H1 (cell line): ENCODE results near the gene LTBP1. TPM values are rescaled to one million over a fixed set of nuclear protein-coding genes. Genes with fewer than 3 reads are reported as not detected.

Source experiments
- CTCF ChIA-PET: fragments of 300-600 bp; sonication (Branson Sonifier 250); formaldehyde crosslinking; loops from one replicate; lab custom pipeline; 2021; ENCODE audit not compliant: partially characterized antibody; lab: Charles Lee
- POLR2A ChIA-PET: fragments of 300-600 bp; sonication (Branson Sonifier 250); formaldehyde crosslinking; loops from one replicate; lab custom pipeline; 2021; ENCODE audit warnings: inconsistent platforms; ENCODE audit not compliant: partially characterized antibody; lab: Charles Lee
- DNase-seq, 2 experiments: peaks; one replicate each; pipeline versions ENCODE4 v3.0.0 to v3.0.0-alpha.2; 2010 to 2022; ENCODE audit warnings: low spot score in 2 of 2, low read depth in 1 of 2, mixed read lengths in 1 of 2
- FAIRE-seq: peaks from 2 replicates; lab custom pipeline; 2011; peaks lifted over from hg19 to GRCh38; lab: Jason Lieb, UNC
- H2AFZ ChIP-seq: 2 replicates; pipeline ENCODE4 v1.8.1; 2012; ENCODE audit warnings: low read length, inconsistent platforms
- H2AK5ac ChIP-seq: 2 replicates; pipeline ENCODE4 v1.6.1; 2013; ENCODE audit warnings: low read depth, low read length
- H2BK120ac ChIP-seq: replicated peaks from 2 replicates; pipeline ENCODE3; 2013; ENCODE audit warnings: low read depth, low read length, inconsistent platforms
- H2BK12ac ChIP-seq: 2 replicates; pipeline ENCODE4 v1.6.1; 2013; ENCODE audit warnings: low read depth, low read length
- H2BK15ac ChIP-seq: 2 replicates; pipeline ENCODE4 v1.6.1; 2013; ENCODE audit warnings: low read length
- H2BK20ac ChIP-seq: 2 replicates; pipeline ENCODE4 v1.6.1; 2013; ENCODE audit warnings: low read length
- H2BK5ac ChIP-seq: 2 replicates; pipeline ENCODE4 v1.6.1; 2013; ENCODE audit warnings: low read depth, low read length
- H3K14ac ChIP-seq: 2 replicates; pipeline ENCODE4 v1.6.1; 2013; ENCODE audit warnings: inconsistent platforms; ENCODE audit not compliant: insufficient read length
- H3K18ac ChIP-seq: 2 replicates; pipeline ENCODE4 v1.6.1; 2013; ENCODE audit warnings: low read length; ENCODE audit errors: extremely low read depth
- H3K23ac ChIP-seq: 2 replicates; pipeline ENCODE4 v1.6.1; 2013; ENCODE audit warnings: inconsistent platforms; ENCODE audit not compliant: insufficient read length
- H3K23me2 ChIP-seq: 2 replicates; pipeline ENCODE4 v1.6.1; 2013; ENCODE audit warnings: low read depth, low read length
- H3K27ac ChIP-seq: 2 replicates; pipeline ENCODE4 v1.6.1; 2011; ENCODE audit warnings: low read depth, low read length, inconsistent platforms
- H3K27me3 ChIP-seq, 4 experiments: replicated peaks in 1 of 4; 1 replicate in 1 of 4; 2 replicates in 3 of 4; pipeline versions ENCODE4 v1.6.1 to v1.8.1; 2011 to 2013; ENCODE audit warnings: low read length in 3 of 4, mild to moderate bottlenecking in 3 of 4, inconsistent platforms in 2 of 4, mixed read lengths in 2 of 4, moderate library complexity in 1 of 4; ENCODE audit not compliant: control insufficient read depth in 3 of 4, insufficient read depth in 3 of 4; ENCODE audit errors: extremely low read depth in 1 of 4
- H3K36me3 ChIP-seq, 4 experiments: 2 replicates each; pipeline versions ENCODE4 v1.6.1 to v1.8.1; 2011 to 2013; ENCODE audit warnings: mild to moderate bottlenecking in 4 of 4, low read length in 3 of 4, moderate library complexity in 2 of 4, control low read depth in 1 of 4, inconsistent platforms in 1 of 4; ENCODE audit not compliant: insufficient read depth in 4 of 4, control insufficient read depth in 2 of 4
- H3K4ac ChIP-seq: replicated peaks from 2 replicates; pipeline ENCODE3; 2013; ENCODE audit warnings: low read length, low read depth, mixed read lengths, inconsistent platforms; ENCODE audit not compliant: insufficient read length
- H3K4me1 ChIP-seq, 4 experiments: replicated peaks in 1 of 4; 1 replicate in 1 of 4; 2 replicates in 3 of 4; pipeline versions ENCODE4 v1.6.1 to v1.8.1; 2011 to 2013; ENCODE audit warnings: low read length in 3 of 4, inconsistent platforms in 2 of 4, mixed read lengths in 1 of 4; ENCODE audit not compliant: insufficient read depth in 4 of 4, control insufficient read depth in 3 of 4
- H3K4me2 ChIP-seq, 2 experiments: 2 replicates each; pipeline versions ENCODE4 v1.6.1 to v1.8.1; 2011 to 2013; ENCODE audit warnings: low read depth in 2 of 2, low read length in 2 of 2, control low read depth in 1 of 2, inconsistent platforms in 1 of 2, mild to moderate bottlenecking in 1 of 2; ENCODE audit not compliant: insufficient read depth in 1 of 2
- H3K4me3 ChIP-seq, 4 experiments: fragments of 200-600, 300-600 bp in 1 of 4; sonication (generic), shearing (Covaris generic), sonication (Bioruptor Twin) in 1 of 4; 2 replicates each; pipeline versions ENCODE4 v1.5.1 to v1.8.1; 2011 to 2016; ENCODE audit warnings: low read length in 4 of 4, low read depth in 3 of 4, control low read depth in 2 of 4, inconsistent platforms in 2 of 4, mild to moderate bottlenecking in 2 of 4, mixed read lengths in 1 of 4, moderate library complexity in 1 of 4; ENCODE audit not compliant: insufficient read depth in 2 of 4; ENCODE audit errors: extremely low read depth in 1 of 4
- H3K56ac ChIP-seq: replicated peaks from 2 replicates; pipeline ENCODE3; 2013; ENCODE audit warnings: low read depth, mild to moderate bottlenecking, mixed read lengths, low read length, inconsistent platforms; ENCODE audit not compliant: insufficient read length
- H3K79me1 ChIP-seq: 2 replicates; pipeline ENCODE4 v1.6.1; 2013; ENCODE audit warnings: low read depth, low read length, control low read depth
- H3K79me2 ChIP-seq, 2 experiments: 2 replicates each; pipeline versions ENCODE4 v1.6.1 to v1.8.1; 2012 to 2013; ENCODE audit warnings: low read length in 2 of 2, mild to moderate bottlenecking in 2 of 2, inconsistent platforms in 1 of 2; ENCODE audit not compliant: insufficient read depth in 2 of 2, control insufficient read depth in 1 of 2
- H3K9ac ChIP-seq, 4 experiments: replicated peaks in 1 of 4; 1 replicate in 1 of 4; 2 replicates in 3 of 4; pipeline versions ENCODE4 v1.6.1 to v1.8.1; 2011 to 2013; ENCODE audit warnings: low read depth in 3 of 4, low read length in 3 of 4, control low read depth in 2 of 4, mild to moderate bottlenecking in 2 of 4, moderate library complexity in 2 of 4, inconsistent platforms in 1 of 4; ENCODE audit errors: extremely low read depth in 1 of 4
- H3K9me3 ChIP-seq, 2 experiments: 2 replicates each; pipeline versions ENCODE4 v1.6.1 to v1.8.1; 2012 to 2013; ENCODE audit warnings: mild to moderate bottlenecking in 2 of 2, moderate library complexity in 2 of 2, control low read depth in 1 of 2, inconsistent platforms in 1 of 2, low read depth in 1 of 2, low read length in 1 of 2, mixed read lengths in 1 of 2; ENCODE audit not compliant: insufficient read depth in 2 of 2
- H4K20me1 ChIP-seq, 2 experiments: replicated peaks in 1 of 2; 2 replicates each; pipeline versions ENCODE3 to v1.8.1; 2011 to 2013; ENCODE audit warnings: inconsistent platforms in 2 of 2, low read length in 2 of 2, mild to moderate bottlenecking in 1 of 2; ENCODE audit not compliant: insufficient read depth in 2 of 2, control insufficient read depth in 1 of 2
- H4K5ac ChIP-seq: 2 replicates; pipeline ENCODE4 v1.6.1; 2013; ENCODE audit warnings: low read length, low read depth, mixed read lengths, inconsistent platforms; ENCODE audit not compliant: insufficient read length
- H4K8ac ChIP-seq: 2 replicates; pipeline ENCODE4 v1.8.0; 2013; ENCODE audit warnings: mild to moderate bottlenecking, moderate library complexity, low read length, inconsistent platforms; ENCODE audit not compliant: insufficient read depth; ENCODE audit errors: extremely low read depth
- H4K91ac ChIP-seq: replicated peaks from 2 replicates; pipeline ENCODE3; 2013; ENCODE audit warnings: low read length, mixed read lengths, inconsistent platforms; ENCODE audit not compliant: insufficient read length
- EZH2 ChIP-seq: fragments of 200-600 bp; sonication (generic); IDR thresholded peaks from 2 replicates; pipeline ENCODE4 v1.7.1; 2012; ENCODE audit warnings: low read depth, mild to moderate bottlenecking, moderate library complexity, low read length, inconsistent platforms; ENCODE audit not compliant: severe bottlenecking
- GABPA ChIP-seq: IDR thresholded peaks from 2 replicates; pipeline ENCODE4 v1.6.1; 2011; ENCODE audit warnings: mild to moderate bottlenecking, low read length, moderate library complexity, borderline replicate concordance; ENCODE audit not compliant: insufficient read depth
- NRF1 ChIP-seq: IDR thresholded peaks from 2 replicates; pipeline ENCODE4 v1.6.1; 2011; ENCODE audit warnings: mild to moderate bottlenecking, low read depth, low read length, improper control_type of control experiment
- PHF8 ChIP-seq: fragments of 200-600 bp; sonication (generic); conservative IDR thresholded peaks from 2 replicates; pipeline ENCODE4 v1.7.1; 2012; ENCODE audit warnings: low read depth, mild to moderate bottlenecking, inconsistent platforms, low read length, moderate library complexity
- POLR2AphosphoS5 ChIP-seq: IDR thresholded peaks from 2 replicates; pipeline ENCODE4 v1.6.1; 2011; ENCODE audit warnings: low read depth, low read length
- SP1 ChIP-seq: IDR thresholded peaks from 2 replicates; pipeline ENCODE4 v1.6.1; 2011; ENCODE audit warnings: low read depth, low read length
- ZNF274 ChIP-seq: IDR thresholded peaks from 2 replicates; pipeline ENCODE4 v1.7.0; 2012; ENCODE audit warnings: low read length, borderline replicate concordance; ENCODE audit errors: extremely low read depth
- WGBS, 2 experiments: shearing (Covaris generic) in 1 of 2; methylation state at CpG; one replicate each; pipeline versions ENCODE4 v1.1.6 to v1.1.7; 2013 to 2015; ENCODE audit warnings: low lambda C conversion rate in 2 of 2, mixed read lengths in 2 of 2, inconsistent platforms in 1 of 2, low coverage in 1 of 2, missing lambda C conversion rate in 1 of 2; ENCODE audit not compliant: insufficient replicate concordance in 2 of 2, insufficient coverage in 1 of 2, insufficient read length in 1 of 2; ENCODE audit errors: extremely low coverage in 1 of 2, missing lambda C conversion rate in 1 of 2; 5-methylcytosine and 5-hydroxymethylcytosine counted together
- polyA plus RNA-seq, 7 experiments: library from polyadenylated mRNA; depleted of rRNA in 3 of 7; stranded (reverse) in 5 of 7; unstranded in 2 of 7; fragments of >200 nt in 5 of 7; fragments of 200-250 nt in 2 of 7; gene quantifications; 1 replicate in 5 of 7; 2 replicates in 1 of 7; 4 replicates in 1 of 7; pipeline versions ENCODE4 v1.2.1 to v1.2.3, GENCODE V29; 2011 to 2013; ENCODE audit warnings: missing spikeins in 2 of 7, mixed read lengths in 2 of 7
- total RNA-seq: library from RNA; stranded (reverse); fragmentation: NEBNext Ultra II Directional; extraction: Animal tissue kit (Norgen Biotek cat#: 25700); gene quantifications from 2 replicates; pipeline ENCODE4 v1.2.1, GENCODE V29; 2021
- TF ChIP-seq, protein P1 (sequence below): IDR thresholded peaks from 2 replicates; pipeline ENCODE4 v1.6.1; 2012; ENCODE audit warnings: inconsistent platforms

Gene LTBP1
- total and polyA plus RNA-seq, 2 of the 8 experiments (the other 6 are each of a cell fraction or from before 2014, with no cell fraction given), result 15.4 to 24.7 TPM

DNA sequence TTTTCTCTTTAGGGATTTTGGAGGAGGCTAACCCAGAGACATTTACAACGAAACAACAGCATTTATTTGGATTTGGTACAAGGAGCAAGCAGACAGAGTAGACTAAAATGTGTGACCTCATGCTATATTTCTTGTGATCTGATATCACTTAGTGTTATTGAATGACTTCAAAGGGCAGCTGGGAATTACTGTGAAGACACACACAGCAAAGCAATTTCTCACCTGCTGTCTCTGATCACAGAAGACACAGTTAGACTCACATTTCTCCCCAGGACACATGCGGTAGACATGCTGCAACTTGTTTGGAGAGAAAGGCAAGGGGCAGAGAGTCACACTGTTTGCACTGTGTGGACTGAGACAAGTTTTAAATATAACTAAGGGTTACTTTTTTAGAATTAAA, 67.5 kb downstream of the LTBP1 start:
- no peak for FAIRE-seq

More for the DNA sequence above, 67.5 kb downstream of the LTBP1 start:
- Histone ChIP-seq H2BK15ac (no peak overlapping the region), H4K91ac (no peak overlapping the region), H2BK5ac (no peak overlapping the region), H2AFZ (no peak overlapping the region)
- TF ChIP-seq EZH2, result no peak
- no peak for TF ChIP-seq POLR2AphosphoS5
- TF ChIP-seq PHF8, result no peak
- no peak for TF ChIP-seq SP1
- TF ChIP-seq GABPA, result no peak
- no peak for TF ChIP-seq NRF1
- TF ChIP-seq, protein P1, sequence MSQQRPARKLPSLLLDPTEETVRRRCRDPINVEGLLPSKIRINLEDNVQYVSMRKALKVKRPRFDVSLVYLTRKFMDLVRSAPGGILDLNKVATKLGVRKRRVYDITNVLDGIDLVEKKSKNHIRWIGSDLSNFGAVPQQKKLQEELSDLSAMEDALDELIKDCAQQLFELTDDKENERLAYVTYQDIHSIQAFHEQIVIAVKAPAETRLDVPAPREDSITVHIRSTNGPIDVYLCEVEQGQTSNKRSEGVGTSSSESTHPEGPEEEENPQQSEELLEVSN, result no peak
- no peak for TF ChIP-seq ZNF274
- TF ChIP-seq, all 59 proteins: peak for 0
- POLR2A ChIA-PET, result no interaction called here
- H2BK20ac ChIP-seq, result no peak overlapping the region
- no peak overlapping the region for H2AK5ac ChIP-seq
- no peaks in the 10 kb centered on the region for H4K20me1 ChIP-seq
- H3K4ac ChIP-seq, result no peak overlapping the region
- H3K23ac ChIP-seq, result no peak overlapping the region
- CTCF ChIA-PET, result no interaction called here
- H2BK12ac ChIP-seq, result no peak overlapping the region
- no peaks in the 10 kb centered on the region for H3K36me3 ChIP-seq
- no peak overlapping the region for H4K8ac ChIP-seq
- H3K79me1 ChIP-seq, result 0 out of 2 replicates have a peak, but pooled peaks cover 2% of the 10 kb centered on the region
- no peak overlapping the region for H2BK120ac ChIP-seq
- no peaks in the 10 kb centered on the region for H3K79me2 ChIP-seq
- H3K23me2 ChIP-seq, result no peaks in the 10 kb centered on the region
- no peak overlapping the region for H3K4me2 ChIP-seq
- no peak overlapping the region for H3K9ac ChIP-seq
- H3K14ac ChIP-seq, result no peak overlapping the region
- no peaks in the 10 kb centered on the region for H3K9me3 ChIP-seq
- H3K56ac ChIP-seq, result no peak overlapping the region
- no peak overlapping the region for H3K4me3 ChIP-seq
- no peak overlapping the region for H4K5ac ChIP-seq
- no peaks in the 10 kb centered on the region for H3K27me3 ChIP-seq
- 96% methylated on average over 2 of the region's 2 CpGs; no CpG with 5 or more reads in 1 of the 2 experiments for WGBS, 2 experiments
- no peak overlapping the region for H3K27ac ChIP-seq
- peaks cover 0 to 4% (median 1%) of the 10 kb centered on the region in 4 experiments; a peak in 4 of 7 replicates for H3K4me1 ChIP-seq
- DNase-seq, result no peak
- H3K18ac ChIP-seq, result no peak overlapping the region
